Astrocyte of the hippocampus (primary cell): ENCODE data around the gene ERCC6L2.
A peak's percentile ranks its signal among the peaks of the same experiment; 100 is the strongest.

ENCODE experiments used
- DNase-seq: peaks from one replicate; pipeline ENCODE4 v3.0.0; 2011; ENCODE audit warnings: low read depth, low spot score

The ERCC6L2 gene

GRCh38 chr9:95977371-95977770 is 101.9 kb downstream of the ERCC6L2 start:
- no peak for DNase-seq

GRCh38 chr9:95978106-95978505 is 102.6 kb downstream of the ERCC6L2 start:
- no peak for DNase-seq

GRCh38 chr9:95979446-95979845 is 104.0 kb downstream of the ERCC6L2 start:
- no peak for DNase-seq

GRCh38 chr9:95980262-95981125 is 105.0 kb downstream of the ERCC6L2 start:
- no peak for DNase-seq

- peak; percentile 21 for DNase-seq
Measured at GRCh38 chr9:95981761-95982390, 106.4 kb downstream of the ERCC6L2 start.

GRCh38 chr9:95985440-95986055 is 110.1 kb downstream of the ERCC6L2 start:
- no peak for DNase-seq

- DNase-seq: no peak
Measured at GRCh38 chr9:95989297-95989696, 113.8 kb downstream of the ERCC6L2 start.

- no peak for DNase-seq
Measured at GRCh38 chr9:95991326-95991725, 115.8 kb downstream of the ERCC6L2 start.

GRCh38 chr9:95992536-95992935 is 117.0 kb downstream of the ERCC6L2 start:
- DNase-seq: no peak

- no peak for DNase-seq
Measured at GRCh38 chr9:95993337-95993736, 117.8 kb downstream of the ERCC6L2 start.

- no peak for DNase-seq
Measured at GRCh38 chr9:95999390-95999789, 123.9 kb downstream of the ERCC6L2 start.

- DNase-seq: no peak
Measured at GRCh38 chr9:96004379-96004778, 128.9 kb downstream of the ERCC6L2 start.

- no peak for DNase-seq
Measured at GRCh38 chr9:96006296-96006879, 130.9 kb downstream of the ERCC6L2 start.

GRCh38 chr9:96006961-96007360 is 131.5 kb downstream of the ERCC6L2 start:
- DNase-seq: peak; percentile 54

- DNase-seq: no peak
Measured at GRCh38 chr9:96008502-96009222, 133.2 kb downstream of the ERCC6L2 start.

- DNase-seq: no peak
Measured at GRCh38 chr9:96009223-96009602, 133.7 kb downstream of the ERCC6L2 start.

- DNase-seq: no peak
Measured at GRCh38 chr9:96009690-96010472, 134.4 kb downstream of the ERCC6L2 start.

GRCh38 chr9:96014078-96014477 is 138.6 kb downstream of the ERCC6L2 start:
- no peak for DNase-seq

- peak; percentile 62 for DNase-seq
Measured at GRCh38 chr9:96015876-96016686, 140.6 kb downstream of the ERCC6L2 start.
